Cardiac fibroblast (primary cell): Measurements from ENCODE around the gene POLR3A.

Experiments used
- DNase-seq, 2 donors: peaks; one replicate each; pipeline versions ENCODE4 v3.0.0 to v3.0.0-alpha.2; 2010; ENCODE audit warnings: low read depth in 2 of 2
- H3K4me3 ChIP-seq, 2 donors: replicated peaks in 1 of 2; 1 replicate in 1 of 2; 2 replicates in 1 of 2; pipeline ENCODE4 v1.5.1; 2011; ENCODE audit warnings: low read depth in 2 of 2, low read length in 2 of 2, mild to moderate bottlenecking in 2 of 2, moderate library complexity in 1 of 2
- TF ChIP-seq, protein P1 (sequence below): IDR thresholded peaks from one replicate; pipeline ENCODE4 v1.5.1; 2011; ENCODE audit warnings: low read depth, mild to moderate bottlenecking, low read length, inconsistent platforms

Gene POLR3A

DNA sequence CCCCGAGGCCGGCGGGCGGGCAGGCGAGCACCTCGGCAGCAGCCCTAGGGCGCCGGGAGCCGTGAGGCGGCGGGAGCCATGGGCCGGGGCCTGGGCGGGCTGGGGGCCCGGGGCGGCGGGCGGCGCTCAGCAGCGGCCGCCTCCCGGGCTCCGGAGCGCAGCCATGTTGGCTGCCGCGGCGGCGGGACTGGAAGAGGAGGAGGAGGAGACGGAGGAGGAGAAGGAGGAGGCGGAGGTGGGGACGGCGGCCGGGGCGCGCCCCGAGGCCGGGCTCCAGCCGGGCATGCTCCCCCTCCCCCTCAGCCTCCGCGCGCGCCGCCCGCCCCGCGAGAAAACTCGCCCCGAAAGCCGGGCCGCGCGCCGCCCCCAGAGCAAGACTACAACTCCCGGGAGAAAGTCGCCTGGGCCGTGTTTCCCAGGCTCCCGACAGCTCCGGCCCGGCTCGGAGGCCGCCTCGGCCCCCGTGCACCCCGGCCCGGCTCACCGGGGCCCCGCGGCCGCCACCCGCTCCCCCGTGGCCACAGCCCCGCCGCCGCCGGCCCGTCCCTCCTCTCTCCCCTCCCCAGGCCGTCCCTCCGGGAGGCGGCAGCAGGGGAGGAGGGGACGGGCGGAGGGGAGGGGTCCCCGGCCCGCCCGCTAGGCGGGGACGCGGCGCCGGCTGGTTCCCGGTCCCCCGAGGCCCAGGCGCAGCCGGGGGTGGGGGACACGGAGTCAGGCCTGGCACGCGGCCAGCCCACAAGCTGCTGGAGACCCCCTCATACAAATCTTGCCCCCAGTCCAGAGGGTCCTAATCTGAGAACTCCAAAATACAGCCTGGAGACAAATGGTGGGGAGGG is 102.5 kb downstream of the POLR3A start, which contains the start of gene DLG5:
TSS of gene DLG5 (minus strand) at position 190 of the 836 bp plus-strand sequence. CDS start 235 bp downstream, outside the sequence.
- H3K4me3 ChIP-seq = peak within 1 kb of the TSS; percentile 71 to 90
- TF ChIP-seq, protein P1, sequence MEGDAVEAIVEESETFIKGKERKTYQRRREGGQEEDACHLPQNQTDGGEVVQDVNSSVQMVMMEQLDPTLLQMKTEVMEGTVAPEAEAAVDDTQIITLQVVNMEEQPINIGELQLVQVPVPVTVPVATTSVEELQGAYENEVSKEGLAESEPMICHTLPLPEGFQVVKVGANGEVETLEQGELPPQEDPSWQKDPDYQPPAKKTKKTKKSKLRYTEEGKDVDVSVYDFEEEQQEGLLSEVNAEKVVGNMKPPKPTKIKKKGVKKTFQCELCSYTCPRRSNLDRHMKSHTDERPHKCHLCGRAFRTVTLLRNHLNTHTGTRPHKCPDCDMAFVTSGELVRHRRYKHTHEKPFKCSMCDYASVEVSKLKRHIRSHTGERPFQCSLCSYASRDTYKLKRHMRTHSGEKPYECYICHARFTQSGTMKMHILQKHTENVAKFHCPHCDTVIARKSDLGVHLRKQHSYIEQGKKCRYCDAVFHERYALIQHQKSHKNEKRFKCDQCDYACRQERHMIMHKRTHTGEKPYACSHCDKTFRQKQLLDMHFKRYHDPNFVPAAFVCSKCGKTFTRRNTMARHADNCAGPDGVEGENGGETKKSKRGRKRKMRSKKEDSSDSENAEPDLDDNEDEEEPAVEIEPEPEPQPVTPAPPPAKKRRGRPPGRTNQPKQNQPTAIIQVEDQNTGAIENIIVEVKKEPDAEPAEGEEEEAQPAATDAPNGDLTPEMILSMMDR = no peak
- peak; percentile 56 to 72 for DNase-seq

DNA sequence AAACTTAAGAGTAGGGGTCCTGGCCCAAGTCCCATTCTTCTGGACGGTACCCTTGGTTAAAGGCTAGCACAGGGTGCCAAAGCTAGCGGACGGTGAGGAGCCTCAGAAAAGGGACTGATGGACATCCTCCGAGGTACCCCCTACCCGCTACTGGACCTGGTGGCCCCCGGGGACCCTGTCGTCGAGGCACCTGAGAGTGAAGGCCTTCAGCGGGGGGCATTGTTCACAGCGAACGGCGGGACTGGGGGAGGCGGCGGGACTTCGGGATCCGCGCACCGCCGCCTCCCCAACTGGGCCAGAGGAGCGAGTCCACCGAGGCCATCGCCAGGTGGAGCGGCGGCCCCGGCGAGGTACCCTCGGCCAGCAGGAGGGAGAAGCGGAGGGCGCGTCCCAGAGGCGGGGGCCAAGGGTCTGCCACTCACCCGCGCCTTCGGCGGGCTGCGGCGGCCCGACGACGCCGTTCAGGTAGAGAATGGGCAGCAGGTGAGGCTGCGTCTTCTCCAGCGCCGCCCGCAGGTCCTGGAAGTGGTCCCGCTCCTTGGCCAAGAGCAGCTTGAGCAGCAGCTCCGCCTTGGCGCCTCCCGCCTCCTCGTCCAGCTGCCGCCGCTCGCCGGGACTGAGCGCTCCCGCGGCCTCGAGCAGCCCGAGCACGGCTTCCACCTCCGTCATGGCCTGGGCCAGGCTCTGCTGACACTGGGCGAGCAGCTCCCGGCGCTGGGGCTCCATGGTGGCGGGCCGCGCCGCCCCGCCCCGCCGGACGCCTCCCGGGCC is 103.3 kb downstream of the POLR3A start:
- peak overlapping the region; percentile 71 to 90 for H3K4me3 ChIP-seq
- DNase-seq = peak; percentile 36 to 37
- TF ChIP-seq, protein P1 = no peak

DNA sequence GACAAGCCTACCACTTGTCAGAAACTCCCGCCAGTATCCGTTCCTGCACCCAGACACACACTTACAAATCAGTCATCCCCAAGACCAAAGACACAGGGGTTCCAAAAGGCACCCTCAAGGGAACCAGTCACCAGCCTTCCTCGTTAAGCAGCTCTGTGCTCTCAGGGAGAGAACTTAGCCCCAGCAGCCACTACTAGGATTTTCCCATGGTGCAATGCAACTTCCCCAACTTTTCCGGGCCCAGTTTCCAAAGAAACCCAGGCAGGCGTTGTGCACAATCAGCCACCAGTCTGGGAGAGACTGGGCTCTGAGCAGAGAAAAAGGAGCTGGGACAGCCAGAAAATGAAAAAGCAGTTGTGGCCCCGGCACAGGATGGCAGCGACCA is 103.9 kb downstream of the POLR3A start:
- DNase-seq = peak; percentile 48
- TF ChIP-seq, protein P1 = no peak
- H3K4me3 ChIP-seq = peak overlapping the region; percentile 71 to 90

DNA sequence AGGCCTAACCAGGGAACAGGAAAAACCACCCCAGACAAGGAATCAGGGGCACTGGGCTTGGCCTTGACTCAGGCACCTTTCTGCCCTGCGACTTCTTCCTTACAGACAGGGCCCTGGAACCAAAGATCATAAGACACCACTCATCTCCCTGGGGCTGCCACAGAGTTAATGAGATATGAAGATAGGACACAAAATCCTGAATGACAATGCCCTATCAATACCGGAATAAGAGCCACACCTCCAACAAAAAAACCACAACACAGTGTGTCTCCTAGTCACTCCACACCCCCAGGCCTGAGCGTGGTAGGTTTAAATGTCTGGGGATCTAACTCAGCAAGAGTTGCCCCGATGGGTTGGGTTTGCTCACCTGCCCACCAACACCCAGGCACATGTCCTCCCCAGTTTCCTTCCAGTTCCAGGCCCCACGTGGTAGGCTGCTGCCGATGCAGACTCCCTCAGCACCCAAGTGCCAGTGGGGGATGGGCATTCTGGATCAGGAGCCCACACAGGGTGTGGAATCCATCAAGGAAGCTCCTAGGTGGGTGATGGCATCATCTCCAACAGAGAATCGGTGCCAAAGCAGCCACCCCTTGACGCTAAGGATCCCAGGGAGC is 106.6 kb downstream of the POLR3A start:
- TF ChIP-seq, protein P1 = no peak
- DNase-seq = no peak
- H3K4me3 ChIP-seq = no peak overlapping the region

DNA sequence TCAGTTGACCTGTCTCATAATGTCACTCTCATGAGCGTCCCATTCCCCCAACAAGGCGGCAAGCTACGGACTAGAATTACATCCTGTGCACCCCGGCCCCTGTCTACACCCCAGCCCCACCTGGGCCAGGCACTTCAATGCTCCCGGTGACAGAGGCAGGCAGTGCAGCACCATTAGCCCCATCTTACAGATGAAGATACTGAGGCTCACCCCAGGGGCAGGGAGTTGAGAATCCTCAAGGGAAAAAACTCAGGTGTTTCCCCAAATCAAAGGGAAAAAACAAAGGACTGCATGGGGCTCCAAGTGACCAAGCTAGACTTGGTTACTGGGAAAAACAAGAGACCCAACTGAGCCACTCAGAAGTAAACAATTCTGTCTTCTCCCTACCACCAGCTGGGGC is 107.3 kb downstream of the POLR3A start:
- DNase-seq = no peak
- no peak overlapping the region for H3K4me3 ChIP-seq
- TF ChIP-seq, protein P1 = no peak

DNA sequence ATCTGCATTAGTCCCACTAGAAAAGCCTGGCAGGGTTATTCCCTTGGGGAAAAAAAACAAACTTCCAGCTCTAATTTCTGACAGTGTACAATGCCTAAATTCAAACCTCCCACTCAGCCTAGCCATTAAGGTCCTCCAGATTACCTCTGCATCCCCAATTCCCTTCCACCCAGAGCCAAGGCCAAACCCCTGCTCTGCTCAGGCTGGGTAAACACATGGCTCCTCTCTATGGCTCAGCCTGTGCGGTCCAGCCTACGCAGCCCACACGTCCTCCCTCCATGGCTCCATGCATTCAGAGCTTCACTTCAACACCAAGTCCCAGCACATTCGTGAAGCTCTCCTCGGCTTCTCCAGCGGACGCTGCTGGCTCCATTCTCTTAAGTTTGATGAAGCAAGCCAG is 107.9 kb downstream of the POLR3A start:
- no peak for DNase-seq
- H3K4me3 ChIP-seq = no peak overlapping the region
- TF ChIP-seq, protein P1 = no peak
